ENCODE measurements around the gene CYB5B. TPM values are rescaled to one million over a fixed set of nuclear protein-coding genes. Genes with fewer than 3 reads are reported as not detected.

CYB5B gene
- total RNA-seq, 2 experiments from 2014 or later, result 83.0 to 184 TPM

DNA sequence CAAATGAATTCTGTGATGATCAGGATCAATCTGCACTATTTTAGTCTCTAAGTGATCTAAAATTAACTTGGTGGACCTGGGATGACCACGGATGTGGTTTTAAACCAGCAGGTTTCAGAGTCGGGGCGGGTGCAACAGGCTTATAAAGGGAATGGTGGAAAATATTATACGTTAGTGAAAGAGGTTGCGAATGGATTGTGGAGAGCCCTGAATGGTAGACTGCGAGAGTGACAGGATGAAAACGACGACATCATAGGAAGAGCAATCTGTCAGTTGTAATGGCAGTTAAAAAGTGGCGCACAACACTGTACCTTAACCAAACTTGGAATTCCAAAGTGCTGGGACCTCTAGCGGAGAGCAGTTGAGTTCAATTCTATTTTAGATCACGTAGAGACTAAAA lies 1.2 kb upstream of the CYB5B start:
- H4K20me1 ChIP-seq (ENCODE audit: insufficient read depth, low read length), result no peaks in the 10 kb centered on the region
- no peak overlapping the region for H3K4me3 ChIP-seq (ENCODE audit: low read depth, low read length, poor library complexity, severe bottlenecking)
- peaks cover 18% of the 10 kb centered on the region for H3K36me3 ChIP-seq (ENCODE audit: insufficient read depth, low read length)
- H3K9me3 ChIP-seq (ENCODE audit: low read length), result peaks cover 3% of the 10 kb centered on the region; the same call in 1 of the 2 replicates
- ChIA-PET POLR2A (no interaction called here), CTCF (ENCODE audit: unreplicated experiment) (no interaction called here)
- no TSS peak for BruUV-seq (replicated peaks)
- no peak overlapping the region for H3K27ac ChIP-seq (ENCODE audit: low read depth, low read length, poor library complexity, severe bottlenecking)
- no peak overlapping the region; the same call in 1 of the 2 replicates for H2AFZ ChIP-seq (ENCODE audit: low read length)
- no peak for DNase-seq (ENCODE audit: low spot score)
- intact Hi-C loops (cut with micrococcal nuclease; ENCODE audit: unreplicated experiment), result loop anchor here (10.0 kb wide), 1 partner anchor 142 kb away; the partner anchor contains the start of gene NFAT5
- TF ChIP-seq, protein P1, sequence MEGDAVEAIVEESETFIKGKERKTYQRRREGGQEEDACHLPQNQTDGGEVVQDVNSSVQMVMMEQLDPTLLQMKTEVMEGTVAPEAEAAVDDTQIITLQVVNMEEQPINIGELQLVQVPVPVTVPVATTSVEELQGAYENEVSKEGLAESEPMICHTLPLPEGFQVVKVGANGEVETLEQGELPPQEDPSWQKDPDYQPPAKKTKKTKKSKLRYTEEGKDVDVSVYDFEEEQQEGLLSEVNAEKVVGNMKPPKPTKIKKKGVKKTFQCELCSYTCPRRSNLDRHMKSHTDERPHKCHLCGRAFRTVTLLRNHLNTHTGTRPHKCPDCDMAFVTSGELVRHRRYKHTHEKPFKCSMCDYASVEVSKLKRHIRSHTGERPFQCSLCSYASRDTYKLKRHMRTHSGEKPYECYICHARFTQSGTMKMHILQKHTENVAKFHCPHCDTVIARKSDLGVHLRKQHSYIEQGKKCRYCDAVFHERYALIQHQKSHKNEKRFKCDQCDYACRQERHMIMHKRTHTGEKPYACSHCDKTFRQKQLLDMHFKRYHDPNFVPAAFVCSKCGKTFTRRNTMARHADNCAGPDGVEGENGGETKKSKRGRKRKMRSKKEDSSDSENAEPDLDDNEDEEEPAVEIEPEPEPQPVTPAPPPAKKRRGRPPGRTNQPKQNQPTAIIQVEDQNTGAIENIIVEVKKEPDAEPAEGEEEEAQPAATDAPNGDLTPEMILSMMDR (conservative IDR thresholded peaks at IDR 0.05; ENCODE audit: low read length), result no peak
- TF ChIP-seq EZH2phosphoT487 (IDR thresholded peaks at IDR 0.05; ENCODE audit: borderline replicate concordance, low read depth, low read length), result no peak
- H3K4me1 ChIP-seq (ENCODE audit: insufficient read depth, low read length, poor library complexity, severe bottlenecking), result peaks cover 12% of the 10 kb centered on the region
- H3K4me2 ChIP-seq (ENCODE audit: low read length), result no peak overlapping the region
- H3K9me2 ChIP-seq (ENCODE audit: insufficient read depth, low read length), result no peaks in the 10 kb centered on the region
- peaks cover 36% of the 10 kb centered on the region for H3K79me2 ChIP-seq (ENCODE audit: insufficient read depth, low read depth, low read length)

DNA sequence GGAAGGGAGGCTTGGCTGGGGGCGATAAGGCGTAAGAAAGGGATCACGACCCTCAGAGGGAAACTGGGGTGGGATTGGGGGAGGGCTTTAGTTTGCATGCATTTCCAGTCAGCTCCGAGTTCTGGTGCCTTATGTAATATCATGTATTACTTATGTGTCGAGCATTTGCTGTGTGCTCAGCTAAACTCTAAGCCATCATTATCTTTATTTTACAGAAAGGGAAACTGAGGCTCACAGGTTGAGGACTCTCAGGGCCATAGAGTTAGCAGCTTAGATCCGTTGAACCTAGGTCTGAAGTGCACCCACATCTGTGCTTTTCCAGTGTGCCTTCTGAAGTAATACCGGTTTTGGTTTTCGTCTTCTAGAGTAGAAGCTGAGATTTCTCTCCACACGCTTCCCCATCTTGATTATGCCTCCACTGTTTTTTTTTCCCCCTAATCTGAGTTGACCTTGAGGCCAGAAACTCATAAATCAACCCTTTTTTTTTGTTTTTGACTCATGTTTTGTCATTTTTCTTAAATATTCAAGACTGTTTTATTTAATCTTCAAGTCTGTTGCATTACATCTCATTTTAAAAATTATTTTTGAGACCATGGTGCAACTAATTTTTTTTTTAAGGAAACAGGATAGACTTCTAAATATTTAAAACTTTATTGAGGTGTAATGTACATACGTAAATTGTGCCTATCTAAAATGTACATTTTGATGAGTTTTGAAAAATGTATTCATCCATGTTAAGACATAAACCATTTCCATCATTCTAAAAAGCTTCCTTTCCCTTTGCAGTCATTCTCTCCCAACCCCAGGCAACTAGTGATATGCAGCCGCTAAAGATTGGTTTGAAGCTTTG lies 741 bp downstream of the CYB5B start:
- Histone ChIP-seq H3K36me3 (ENCODE audit: insufficient read depth, low read length) (peaks cover 37% of the 10 kb centered on the region), H3K4me2 (ENCODE audit: low read length) (peak overlapping the region; percentile 84), H3K79me2 (ENCODE audit: insufficient read depth, low read depth, low read length) (peaks cover 54% of the 10 kb centered on the region), H2AFZ (ENCODE audit: low read length) (peak overlapping the region; percentile 37; the same call in 1 of the 2 replicates), H3K9me3 (ENCODE audit: low read length) (peaks cover 17% of the 10 kb centered on the region; the same call in 1 of the 2 replicates), H4K20me1 (ENCODE audit: insufficient read depth, low read length) (no peaks in the 10 kb centered on the region), H3K27ac (ENCODE audit: low read depth, low read length, poor library complexity, severe bottlenecking) (peak overlapping the region; percentile 73), H3K9me2 (ENCODE audit: insufficient read depth, low read length) (no peaks in the 10 kb centered on the region), H3K4me1 (ENCODE audit: insufficient read depth, low read length, poor library complexity, severe bottlenecking) (peaks cover 12% of the 10 kb centered on the region), H3K4me3 (ENCODE audit: low read depth, low read length, poor library complexity, severe bottlenecking) (peak overlapping the region; percentile 84)
- CTCF ChIA-PET (ENCODE audit: unreplicated experiment), result interaction anchor here (0.8 kb wide), 1 partner anchor 329 kb away, joined by 4 read pairs; no protein-coding TSS in a partner anchor
- DNase-seq (ENCODE audit: low spot score), result peak; percentile 42
- intact Hi-C loops (cut with micrococcal nuclease; ENCODE audit: unreplicated experiment), result loop anchor here (10.0 kb wide), 1 partner anchor 140 kb away; the partner anchor contains the start of gene NFAT5
- TSS peak; percentile 74 for BruUV-seq (replicated peaks)
- POLR2A ChIA-PET, result interaction anchor here (0.7 to 1.8 kb wide), 7 partner anchors 10 to 1579 kb away, joined by 3 to 6 read pairs (median 4); partner anchors contain the start of gene NOB1
- no peak for TF ChIP-seq EZH2phosphoT487 (IDR thresholded peaks at IDR 0.05; ENCODE audit: borderline replicate concordance, low read depth, low read length)
- TF ChIP-seq, protein P1 (conservative IDR thresholded peaks at IDR 0.05; ENCODE audit: low read length), result no peak

Measured in OCI-LY7 (cell line).